Epithelial cell of esophagus (primary cell): ENCODE measurements around the gene SEC22B.
"Not testable (repeated sequence)": the region's sequence is repeated elsewhere in the genome, so short reads cannot be mapped to it uniquely, and the experiment has no call there.

ENCODE experiments used
- DNase-seq: peaks from one replicate; pipeline ENCODE4 v3.0.0; 2010; ENCODE audit warnings: low read depth
- H3K4me3 ChIP-seq: 2 replicates; pipeline ENCODE4 v1.5.1; 2011; ENCODE audit warnings: mild to moderate bottlenecking, low read length, control low read depth
- TF ChIP-seq, protein P1 (sequence below): IDR thresholded peaks from 2 replicates; pipeline ENCODE4 v1.5.1; 2011; ENCODE audit warnings: low read depth, mild to moderate bottlenecking, low read length, control low read depth, inconsistent platforms; ENCODE audit not compliant: insufficient read depth; ENCODE audit errors: missing control alignments

SEC22B gene

DNA sequence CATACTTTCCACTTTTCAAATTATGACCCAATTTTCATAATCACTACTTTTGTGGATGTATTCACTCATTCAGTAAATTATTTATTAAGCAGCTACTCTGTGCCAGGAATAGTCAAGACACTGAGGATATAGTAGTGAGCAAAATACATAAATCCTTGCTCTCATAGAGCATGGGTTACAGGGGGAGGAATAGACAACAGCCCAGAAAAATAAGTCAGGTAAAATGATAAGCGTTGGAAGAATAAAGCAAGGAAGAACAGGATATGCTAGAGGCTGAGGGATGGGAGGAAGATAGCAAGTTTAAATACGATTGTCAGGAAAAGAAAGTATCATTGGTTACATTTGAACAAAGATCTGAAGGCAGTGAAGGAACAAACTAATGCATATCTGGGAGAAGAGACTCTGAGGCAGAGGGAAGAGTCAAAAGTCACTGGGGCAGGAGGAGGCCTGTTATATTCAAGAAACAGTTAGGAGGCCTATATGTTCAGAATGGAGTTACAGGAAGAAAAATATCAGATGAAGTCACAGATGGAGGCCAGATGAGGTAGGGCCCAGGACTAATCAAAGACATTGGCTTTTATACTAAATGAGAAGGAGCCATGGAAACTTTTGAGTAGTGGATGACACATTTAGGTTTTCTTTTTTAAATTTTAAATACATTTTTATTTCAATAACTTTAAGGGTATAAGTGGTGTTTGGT, 42.9 kb downstream of the SEC22B start:
- DNase-seq, result no peak
- H3K4me3 ChIP-seq, result no peak overlapping the region
- TF ChIP-seq, protein P1, sequence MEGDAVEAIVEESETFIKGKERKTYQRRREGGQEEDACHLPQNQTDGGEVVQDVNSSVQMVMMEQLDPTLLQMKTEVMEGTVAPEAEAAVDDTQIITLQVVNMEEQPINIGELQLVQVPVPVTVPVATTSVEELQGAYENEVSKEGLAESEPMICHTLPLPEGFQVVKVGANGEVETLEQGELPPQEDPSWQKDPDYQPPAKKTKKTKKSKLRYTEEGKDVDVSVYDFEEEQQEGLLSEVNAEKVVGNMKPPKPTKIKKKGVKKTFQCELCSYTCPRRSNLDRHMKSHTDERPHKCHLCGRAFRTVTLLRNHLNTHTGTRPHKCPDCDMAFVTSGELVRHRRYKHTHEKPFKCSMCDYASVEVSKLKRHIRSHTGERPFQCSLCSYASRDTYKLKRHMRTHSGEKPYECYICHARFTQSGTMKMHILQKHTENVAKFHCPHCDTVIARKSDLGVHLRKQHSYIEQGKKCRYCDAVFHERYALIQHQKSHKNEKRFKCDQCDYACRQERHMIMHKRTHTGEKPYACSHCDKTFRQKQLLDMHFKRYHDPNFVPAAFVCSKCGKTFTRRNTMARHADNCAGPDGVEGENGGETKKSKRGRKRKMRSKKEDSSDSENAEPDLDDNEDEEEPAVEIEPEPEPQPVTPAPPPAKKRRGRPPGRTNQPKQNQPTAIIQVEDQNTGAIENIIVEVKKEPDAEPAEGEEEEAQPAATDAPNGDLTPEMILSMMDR, result no peak

DNA sequence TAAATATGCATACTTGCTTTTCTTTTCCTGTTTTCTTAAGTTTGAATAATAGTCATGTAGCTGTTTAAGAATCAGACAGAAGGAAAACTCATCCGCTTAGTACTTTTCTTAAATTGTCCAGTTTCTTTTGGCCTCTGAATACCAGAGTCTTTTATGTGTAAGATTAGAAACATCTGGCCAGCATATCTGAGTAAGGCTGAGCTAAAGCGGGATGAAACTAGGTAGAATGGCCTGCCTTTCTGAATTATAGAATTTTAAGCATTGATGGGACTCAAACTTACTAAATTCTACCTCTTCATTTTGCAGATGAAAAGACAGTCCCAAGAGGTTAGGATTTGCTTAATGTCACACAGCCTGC, 43.9 kb downstream of the SEC22B start:
- DNase-seq, H3K4me3 ChIP-seq: not testable (repeated sequence)

- H3K4me3 ChIP-seq, DNase-seq: not testable (repeated sequence)
Observed at GRCh38 chr1:120131611-120132405, 44.5 kb downstream of the SEC22B start.

DNA sequence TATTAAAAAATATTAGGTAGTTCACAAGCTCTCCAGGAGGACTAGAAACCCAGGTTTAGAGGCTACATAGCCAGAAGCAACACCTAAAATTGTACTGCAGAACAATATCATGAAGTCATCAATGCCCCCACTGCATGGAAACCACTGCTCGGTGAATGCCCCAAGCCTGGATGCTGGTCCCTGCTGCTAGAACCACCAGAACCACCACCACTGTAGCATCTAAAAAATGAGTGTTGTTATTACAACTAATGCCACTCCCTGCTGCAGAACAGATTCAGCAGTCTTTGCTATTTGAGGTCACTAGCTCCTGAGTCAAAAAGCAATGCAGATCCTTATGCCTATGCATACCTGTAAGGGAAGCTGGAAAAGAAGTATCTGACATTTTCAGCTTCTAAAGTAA, 48.4 kb downstream of the SEC22B start:
- not testable (repeated sequence) for H3K4me3 ChIP-seq, DNase-seq

DNA sequence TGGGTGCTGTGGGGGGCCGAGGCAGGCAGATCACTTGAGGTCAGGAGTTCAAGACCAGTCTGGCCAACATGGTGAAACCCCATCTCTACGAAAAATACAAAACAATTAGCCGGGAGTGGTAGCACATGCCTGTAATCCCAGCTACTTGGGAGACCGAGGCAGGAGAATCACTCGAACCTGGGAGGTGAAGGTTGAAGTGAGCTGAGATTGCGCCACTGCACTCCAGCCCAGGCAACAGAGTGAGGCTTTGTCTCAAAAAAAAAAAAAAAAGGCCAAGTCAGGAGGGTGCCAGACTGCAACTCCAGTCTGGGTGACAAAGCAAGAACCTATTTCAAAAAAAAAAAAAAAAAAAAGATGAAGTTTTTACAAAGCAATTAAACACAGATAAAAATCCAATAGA, 50.1 kb downstream of the SEC22B start:
- DNase-seq, H3K4me3 ChIP-seq: not testable (repeated sequence)

DNA sequence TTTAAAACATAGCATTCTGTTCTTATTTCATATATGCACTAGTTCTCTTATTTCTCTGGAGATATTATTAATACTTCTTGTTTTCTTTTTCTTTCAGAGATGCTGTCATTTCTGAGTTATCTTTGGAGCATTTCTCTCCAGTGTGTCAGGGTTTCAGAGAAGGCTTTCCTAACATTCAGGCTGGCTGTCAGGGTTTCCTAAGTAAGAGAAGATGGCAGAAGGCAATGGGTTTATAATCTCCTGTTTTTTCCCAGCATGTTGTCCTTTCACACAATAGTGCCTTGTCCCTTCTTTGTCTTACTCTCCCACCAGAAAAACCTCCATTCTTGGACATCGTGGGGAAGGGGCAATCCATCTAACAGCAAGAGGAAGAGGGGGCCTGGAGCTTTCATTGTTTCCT, 51.7 kb downstream of the SEC22B start:
- DNase-seq, H3K4me3 ChIP-seq: not testable (repeated sequence)

DNA sequence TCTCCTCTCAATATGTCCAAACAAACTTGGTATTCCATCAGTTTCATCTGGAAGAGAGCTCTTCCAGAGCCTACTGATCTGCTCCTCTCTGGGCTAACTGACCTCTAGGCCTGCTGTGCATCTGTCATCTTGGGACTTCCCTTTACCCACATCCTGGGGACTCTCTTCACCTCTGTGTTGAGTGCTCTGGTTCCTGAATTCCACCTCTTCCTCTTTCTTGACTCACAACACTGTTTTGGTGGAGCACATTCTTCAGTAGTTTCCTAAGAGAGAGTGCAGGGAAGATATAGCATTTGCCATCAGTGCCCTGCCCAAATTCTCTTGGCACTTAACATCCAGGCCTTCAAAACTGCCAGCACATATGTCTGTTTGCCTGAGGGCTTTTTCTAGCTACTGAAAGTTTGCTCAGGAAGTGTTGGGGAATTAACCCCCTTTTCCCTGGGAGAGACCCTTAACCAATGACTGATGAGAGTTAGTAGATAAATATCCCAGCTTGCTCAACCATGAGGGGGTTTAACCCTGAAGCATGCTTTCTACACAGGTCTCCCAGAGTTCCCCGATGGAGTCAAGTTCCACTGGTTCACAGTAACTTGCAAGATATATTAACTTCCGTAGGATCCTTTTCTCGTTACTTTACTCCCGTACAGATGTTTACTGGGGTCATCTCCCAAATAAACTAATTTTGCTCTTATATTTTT, 52.4 kb downstream of the SEC22B start:
- not testable (repeated sequence) for DNase-seq, H3K4me3 ChIP-seq

DNA sequence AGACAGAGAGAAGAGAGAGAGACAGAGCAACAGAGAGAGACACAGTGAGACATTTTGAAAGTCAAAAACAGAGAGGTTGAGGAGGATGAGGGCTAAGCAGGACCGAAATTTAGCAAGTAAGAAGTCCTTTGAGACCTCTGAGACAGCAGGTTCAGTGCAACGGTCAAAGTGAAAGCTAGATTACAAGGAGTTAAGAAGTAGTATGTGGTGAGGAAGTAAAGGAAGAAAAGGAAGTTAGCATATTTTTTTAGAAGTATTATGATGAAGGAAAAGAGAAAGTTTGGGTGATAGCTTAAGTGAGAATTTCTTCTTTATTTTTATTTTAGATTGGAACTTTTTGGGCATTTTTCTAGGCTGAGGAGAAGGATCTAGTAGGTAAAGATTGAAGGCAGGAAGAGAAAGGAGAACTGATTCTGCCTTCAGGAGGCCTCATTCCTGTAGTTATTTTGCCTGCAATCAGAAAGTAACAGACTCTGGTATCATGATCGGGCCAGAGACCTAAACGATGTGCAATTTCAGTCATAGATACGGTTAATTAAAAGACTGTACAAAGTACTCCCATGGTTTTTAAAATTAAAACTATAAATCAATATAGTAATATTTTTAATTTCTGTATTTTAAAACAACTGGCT, 53.9 kb downstream of the SEC22B start:
- not testable (repeated sequence) for DNase-seq, H3K4me3 ChIP-seq

GRCh38 chr1:120121830-120122229, 54.5 kb downstream of the SEC22B start:
- DNase-seq, H3K4me3 ChIP-seq: not testable (repeated sequence)

- DNase-seq, H3K4me3 ChIP-seq: not testable (repeated sequence)
Observed at GRCh38 chr1:120120525-120120924, 55.8 kb downstream of the SEC22B start.

DNA sequence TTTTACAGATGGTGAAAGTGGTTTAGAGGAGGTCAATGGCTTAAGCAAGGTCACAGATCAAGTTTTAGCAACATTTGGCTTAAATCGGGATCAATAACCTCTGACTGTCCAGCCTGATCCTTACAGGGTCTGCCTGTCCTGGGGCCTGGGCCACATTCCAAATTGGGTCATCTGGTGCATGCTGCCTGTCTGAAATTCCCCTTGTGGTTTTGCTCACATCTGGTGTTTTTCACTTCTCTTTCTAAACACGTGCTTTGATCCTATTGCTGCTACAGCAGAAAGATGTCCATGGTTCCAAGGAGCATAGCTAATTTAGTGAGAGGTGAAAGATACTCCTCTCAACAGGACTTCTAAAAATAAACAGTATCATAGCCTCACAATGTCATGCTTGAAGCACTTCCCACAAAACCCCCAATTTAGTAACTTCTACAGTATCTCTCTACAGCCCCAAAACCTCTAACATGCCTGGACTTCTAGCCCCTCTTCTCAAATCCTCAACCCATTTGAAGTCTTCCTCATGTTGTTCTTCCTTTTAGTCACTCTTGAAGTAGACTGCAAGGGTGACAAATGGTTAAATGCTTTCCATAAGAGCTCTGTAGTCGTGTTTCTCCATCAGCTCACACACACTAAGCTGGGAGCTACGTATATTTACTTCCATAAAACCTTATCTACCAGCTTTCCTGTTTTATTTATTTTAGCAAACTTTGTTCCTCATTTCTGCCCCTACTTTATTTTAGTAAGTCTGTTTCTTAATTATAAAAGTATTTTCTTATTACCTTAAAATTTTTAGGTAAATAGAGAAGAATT, 58.7 kb downstream of the SEC22B start:
- not testable (repeated sequence) for H3K4me3 ChIP-seq, DNase-seq

DNA sequence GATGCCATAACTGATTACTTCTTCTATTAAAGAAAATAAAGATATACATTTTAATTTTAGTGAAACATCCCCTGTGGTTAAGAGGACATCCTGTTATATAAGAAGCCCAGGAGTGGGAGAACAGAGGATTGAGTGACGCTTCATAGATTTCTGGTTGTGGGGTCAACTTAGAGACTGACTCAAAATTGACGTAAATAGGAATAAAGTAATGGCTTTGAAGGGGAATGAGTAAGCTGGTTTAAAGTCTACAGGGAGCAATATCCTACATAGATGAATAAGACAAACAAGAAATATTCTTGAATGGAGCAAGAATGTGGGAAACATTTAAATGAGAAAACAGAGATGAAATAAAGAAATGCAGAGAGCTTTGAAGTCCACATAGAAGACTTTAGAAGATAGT, 60.2 kb downstream of the SEC22B start:
- H3K4me3 ChIP-seq, DNase-seq: not testable (repeated sequence)

GRCh38 chr1:120113134-120113533, 63.2 kb downstream of the SEC22B start:
- not testable (repeated sequence) for H3K4me3 ChIP-seq, DNase-seq

DNA sequence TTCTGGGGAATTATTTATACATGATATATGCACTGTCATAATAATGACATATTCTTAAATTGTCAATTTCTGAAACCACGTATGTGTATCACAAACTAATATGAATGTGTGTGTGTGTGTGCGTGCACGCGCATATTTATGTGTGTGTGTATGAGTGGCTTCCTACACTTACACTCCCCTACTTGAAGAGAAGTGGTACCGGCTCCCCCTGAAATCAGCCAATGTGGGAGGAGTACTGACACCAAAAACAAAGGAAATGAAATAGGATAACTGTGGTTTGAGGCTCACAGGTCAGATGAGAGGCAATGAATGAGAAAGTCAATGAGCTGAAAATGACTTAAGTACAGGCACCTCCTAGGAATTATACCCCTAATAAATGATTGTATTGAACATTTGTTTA, 64.1 kb downstream of the SEC22B start:
- DNase-seq, H3K4me3 ChIP-seq: not testable (repeated sequence)

DNA sequence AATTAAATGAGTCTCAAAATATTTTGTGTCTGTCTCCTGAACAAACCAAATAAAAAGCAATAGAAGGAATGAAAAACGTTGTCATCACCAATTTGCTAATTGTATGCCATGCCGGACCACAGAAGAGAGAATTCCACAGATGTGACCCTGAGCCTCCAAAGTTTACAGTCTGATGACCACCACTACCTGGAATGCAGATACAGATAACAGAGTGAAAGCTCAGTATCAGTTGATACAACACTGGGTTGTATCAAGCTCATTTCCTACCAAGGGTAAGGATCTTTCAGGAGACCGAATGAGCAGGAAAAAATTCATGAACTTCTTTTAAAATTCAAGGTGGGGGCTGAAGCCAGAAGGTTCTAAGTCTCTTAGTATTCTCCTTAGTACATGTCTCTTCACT, 64.5 kb downstream of the SEC22B start:
- not testable (repeated sequence) for H3K4me3 ChIP-seq, DNase-seq

GRCh38 chr1:120111008-120111407, 65.3 kb downstream of the SEC22B start:
- DNase-seq, H3K4me3 ChIP-seq: not testable (repeated sequence)

GRCh38 chr1:120109656-120110055, 66.7 kb downstream of the SEC22B start:
- not testable (repeated sequence) for DNase-seq, H3K4me3 ChIP-seq
